Measurements from ENCODE around the gene PCK1.

PCK1 gene

DNA sequence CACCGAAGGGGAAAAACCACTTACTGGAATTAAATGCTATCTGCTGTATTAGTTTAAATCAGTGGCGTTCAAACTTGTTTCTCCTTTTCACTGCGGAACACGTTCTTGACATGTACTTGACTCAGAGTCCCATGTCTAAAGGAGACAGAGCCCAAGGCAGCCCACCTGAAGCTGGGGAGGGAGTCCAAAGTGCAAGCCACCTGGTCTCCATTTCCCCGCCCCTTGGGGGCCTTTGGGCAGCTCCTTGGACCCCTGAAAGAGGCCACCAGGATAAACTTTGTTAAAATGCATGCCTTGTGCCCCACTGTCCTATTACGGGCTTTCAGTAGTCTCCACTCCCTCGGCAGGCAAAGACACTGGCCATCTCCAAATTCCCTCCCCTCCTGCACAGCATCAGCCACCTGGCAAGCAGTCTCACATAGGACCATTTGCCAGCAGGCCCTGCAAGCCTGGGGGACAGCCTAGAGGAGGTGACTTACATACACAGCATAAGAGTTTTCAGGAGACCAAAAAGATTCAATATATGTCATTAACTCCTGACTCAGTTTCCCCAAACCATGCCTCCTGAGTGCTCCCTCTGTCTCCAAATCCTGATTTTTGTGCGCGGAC, 6.7 kb downstream of the PCK1 start:
- H3K4me1 ChIP-seq (ENCODE audit: control insufficient read depth, insufficient read depth, low read length), result no peaks in the 10 kb centered on the region
- no peak overlapping the region for H3K4me3 ChIP-seq (ENCODE audit: low read length)
- H3K36me3 ChIP-seq (ENCODE audit: control insufficient read depth, insufficient read depth, low read length), result peaks cover 5% of the 10 kb centered on the region
- H3K9ac ChIP-seq (ENCODE audit: low read length), result no peak overlapping the region
- H3K27me3 ChIP-seq (ENCODE audit: control insufficient read depth, insufficient read depth, low read length), result no peaks in the 10 kb centered on the region
- no peak overlapping the region for H3K27ac ChIP-seq (ENCODE audit: low read depth, low read length)

DNA sequence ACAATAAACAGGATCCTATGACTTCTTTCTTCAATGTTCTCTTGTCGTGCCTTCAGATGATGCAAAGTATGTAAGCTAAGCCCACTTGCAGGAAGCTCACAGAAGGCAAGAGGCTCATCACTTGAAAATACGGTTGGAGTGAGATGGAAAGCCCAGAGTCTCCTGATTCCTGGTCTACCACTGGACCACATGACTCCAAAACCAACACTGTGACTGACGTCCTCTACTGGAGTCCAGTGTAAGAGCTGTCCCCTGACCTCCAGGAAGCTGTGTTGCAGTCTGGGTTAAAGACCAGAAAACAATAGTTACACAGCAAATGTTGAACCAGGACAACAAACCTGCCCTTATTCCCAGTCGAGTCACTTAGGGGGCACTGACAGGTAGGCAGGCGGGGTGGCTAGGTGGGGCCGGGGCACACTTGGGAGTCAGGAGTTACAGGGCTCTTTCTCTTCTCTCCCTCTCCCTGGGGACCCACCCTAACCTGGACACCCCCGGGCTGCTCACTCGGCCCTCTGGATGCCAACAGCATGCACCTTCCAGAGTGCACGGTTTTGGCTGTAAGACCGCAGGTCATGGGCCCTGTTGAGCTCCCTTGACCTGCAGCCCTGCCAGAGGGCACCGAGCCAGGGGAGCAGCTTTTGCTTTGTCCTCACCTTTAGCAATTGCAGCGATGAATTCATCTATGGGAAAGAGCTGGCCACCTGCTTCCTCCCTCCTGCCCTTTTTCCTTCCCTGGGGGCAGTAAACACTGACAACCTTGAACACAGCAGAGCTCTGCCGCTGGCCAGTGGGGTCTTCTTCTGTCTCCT, 7.4 kb downstream of the PCK1 start:
- Histone ChIP-seq H3K27ac (ENCODE audit: low read depth, low read length) (no peak overlapping the region), H3K4me3 (ENCODE audit: low read length) (no peak overlapping the region), H3K36me3 (ENCODE audit: control insufficient read depth, insufficient read depth, low read length) (peaks cover 5% of the 10 kb centered on the region), H3K27me3 (ENCODE audit: control insufficient read depth, insufficient read depth, low read length) (no peaks in the 10 kb centered on the region), H3K9ac (ENCODE audit: low read length) (no peak overlapping the region), H3K4me1 (ENCODE audit: control insufficient read depth, insufficient read depth, low read length) (no peaks in the 10 kb centered on the region)

DNA sequence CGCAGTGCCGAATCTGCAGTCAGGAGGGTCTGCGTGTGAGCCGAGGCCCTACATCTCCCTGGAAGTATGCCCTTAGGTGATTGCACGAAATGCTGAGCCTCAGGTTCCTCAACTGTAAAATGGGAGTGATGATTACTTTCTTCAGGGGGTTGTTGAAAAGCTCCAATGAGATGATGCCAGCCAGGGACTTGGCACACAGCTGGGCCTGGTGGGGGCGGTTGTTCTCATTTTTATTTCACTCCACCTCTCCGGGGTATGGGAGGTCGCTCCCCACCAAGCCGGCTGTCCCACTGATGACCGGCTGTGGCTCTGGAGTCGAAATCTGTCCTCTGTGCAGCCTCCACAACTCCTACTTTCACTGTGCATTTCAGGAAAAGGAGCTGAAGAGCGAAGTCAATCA, 8.1 kb downstream of the PCK1 start:
- H3K4me1 ChIP-seq (ENCODE audit: control insufficient read depth, insufficient read depth, low read length), result no peaks in the 10 kb centered on the region
- no peak overlapping the region for H3K27ac ChIP-seq (ENCODE audit: low read depth, low read length)
- H3K9ac ChIP-seq (ENCODE audit: low read length), result no peak overlapping the region
- H3K36me3 ChIP-seq (ENCODE audit: control insufficient read depth, insufficient read depth, low read length), result peaks cover 5% of the 10 kb centered on the region
- H3K27me3 ChIP-seq (ENCODE audit: control insufficient read depth, insufficient read depth, low read length), result no peaks in the 10 kb centered on the region
- no peak overlapping the region for H3K4me3 ChIP-seq (ENCODE audit: low read length)

DNA sequence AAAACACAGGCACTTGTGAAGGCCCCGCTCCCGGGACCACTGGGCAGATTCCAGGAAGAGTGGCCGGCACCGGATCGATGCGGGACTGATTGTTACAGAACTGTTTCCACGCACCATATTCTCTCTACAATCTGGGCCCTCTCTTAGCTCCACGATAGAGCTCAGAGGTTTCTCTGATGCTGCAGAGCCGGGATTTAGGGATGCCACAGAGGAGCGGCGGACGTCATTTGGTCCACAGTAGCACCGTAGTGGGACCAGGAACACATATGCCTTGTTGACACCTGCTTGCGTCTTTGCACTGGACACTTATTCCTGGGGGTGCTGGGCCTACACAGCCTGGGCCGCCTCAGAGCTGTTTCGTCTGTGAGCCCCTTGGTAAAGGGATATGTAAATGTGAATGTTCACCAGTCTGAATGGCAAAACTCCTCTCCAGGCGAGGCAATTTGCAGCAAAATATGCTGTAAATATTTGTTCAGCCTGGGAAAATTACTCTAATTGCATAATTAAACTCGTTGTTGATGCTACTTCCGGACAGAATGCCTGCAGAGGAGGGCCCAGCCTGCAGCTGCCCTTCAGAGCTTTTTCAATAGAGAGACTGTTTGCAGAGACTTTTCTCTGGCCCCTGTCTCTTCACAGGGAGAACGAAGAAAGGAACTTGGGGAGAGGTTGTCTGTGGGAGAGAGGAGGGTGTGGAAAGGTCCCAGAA, 9.4 kb downstream of the PCK1 start:
- no peak overlapping the region for H3K27ac ChIP-seq (ENCODE audit: low read depth, low read length)
- H3K9ac ChIP-seq (ENCODE audit: low read length), result no peak overlapping the region
- H3K4me1 ChIP-seq (ENCODE audit: control insufficient read depth, insufficient read depth, low read length), result no peaks in the 10 kb centered on the region
- no peaks in the 10 kb centered on the region for H3K36me3 ChIP-seq (ENCODE audit: control insufficient read depth, insufficient read depth, low read length)
- no peaks in the 10 kb centered on the region for H3K27me3 ChIP-seq (ENCODE audit: control insufficient read depth, insufficient read depth, low read length)
- H3K4me3 ChIP-seq (ENCODE audit: low read length), result no peak overlapping the region

DNA sequence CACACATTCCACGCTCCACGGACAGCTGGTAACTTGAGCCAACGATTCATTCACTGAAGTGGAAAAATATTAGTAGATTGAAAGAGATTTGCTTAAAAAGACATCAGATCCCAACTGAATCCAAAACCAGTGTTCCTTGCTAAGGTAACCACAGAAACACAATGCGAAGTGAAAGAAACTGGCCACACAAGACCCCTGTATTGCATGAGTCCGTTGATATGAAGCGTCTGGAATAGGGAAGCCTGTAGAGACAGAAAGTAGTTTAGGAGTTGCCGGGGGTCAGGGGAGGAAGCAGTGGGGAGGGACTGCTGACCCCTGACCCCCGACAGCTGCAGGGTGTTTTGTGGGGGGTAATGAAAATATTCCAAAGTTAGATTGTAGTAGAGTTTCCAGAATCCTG, 10.0 kb downstream of the PCK1 start:
- Histone ChIP-seq H3K36me3 (ENCODE audit: control insufficient read depth, insufficient read depth, low read length) (no peaks in the 10 kb centered on the region), H3K4me3 (ENCODE audit: low read length) (no peak overlapping the region), H3K4me1 (ENCODE audit: control insufficient read depth, insufficient read depth, low read length) (no peaks in the 10 kb centered on the region), H3K27ac (ENCODE audit: low read depth, low read length) (no peak overlapping the region), H3K27me3 (ENCODE audit: control insufficient read depth, insufficient read depth, low read length) (no peaks in the 10 kb centered on the region), H3K9ac (ENCODE audit: low read length) (no peak overlapping the region)

DNA sequence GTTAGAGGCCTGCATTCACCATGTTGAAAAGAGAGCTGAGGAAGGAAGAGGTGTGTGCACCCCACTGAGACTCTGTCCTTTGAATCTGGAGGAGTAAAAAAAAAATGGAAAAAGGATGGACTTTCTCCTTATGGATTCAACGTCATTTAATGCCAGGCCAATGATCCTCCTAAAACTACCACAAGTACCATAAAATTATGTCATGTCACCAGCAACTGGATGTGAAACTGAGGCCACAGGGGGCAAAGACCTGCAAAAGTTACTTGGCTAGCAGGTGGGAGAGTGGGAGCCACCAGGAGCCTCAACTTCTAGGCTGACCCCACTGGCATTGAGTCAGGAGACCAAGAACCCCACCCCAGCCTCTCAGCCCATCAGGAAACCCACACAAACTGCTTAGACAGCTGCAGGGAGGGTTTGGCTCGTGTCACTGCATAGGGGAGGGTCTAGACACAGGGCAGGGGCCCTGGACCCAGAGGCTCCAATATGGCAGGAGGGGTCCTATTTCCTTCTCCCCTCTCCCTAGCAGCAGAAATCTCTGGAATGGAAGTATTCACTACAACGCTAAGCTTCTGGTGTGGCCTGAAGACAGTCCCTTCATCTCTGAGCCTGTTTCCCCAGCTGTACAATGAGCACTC, 11.0 kb downstream of the PCK1 start:
- Histone ChIP-seq H3K27ac (ENCODE audit: low read depth, low read length) (no peak overlapping the region), H3K4me3 (ENCODE audit: low read length) (no peak overlapping the region), H3K4me1 (ENCODE audit: control insufficient read depth, insufficient read depth, low read length) (no peaks in the 10 kb centered on the region), H3K27me3 (ENCODE audit: control insufficient read depth, insufficient read depth, low read length) (no peaks in the 10 kb centered on the region), H3K9ac (ENCODE audit: low read length) (no peak overlapping the region), H3K36me3 (ENCODE audit: control insufficient read depth, insufficient read depth, low read length) (no peaks in the 10 kb centered on the region)

DNA sequence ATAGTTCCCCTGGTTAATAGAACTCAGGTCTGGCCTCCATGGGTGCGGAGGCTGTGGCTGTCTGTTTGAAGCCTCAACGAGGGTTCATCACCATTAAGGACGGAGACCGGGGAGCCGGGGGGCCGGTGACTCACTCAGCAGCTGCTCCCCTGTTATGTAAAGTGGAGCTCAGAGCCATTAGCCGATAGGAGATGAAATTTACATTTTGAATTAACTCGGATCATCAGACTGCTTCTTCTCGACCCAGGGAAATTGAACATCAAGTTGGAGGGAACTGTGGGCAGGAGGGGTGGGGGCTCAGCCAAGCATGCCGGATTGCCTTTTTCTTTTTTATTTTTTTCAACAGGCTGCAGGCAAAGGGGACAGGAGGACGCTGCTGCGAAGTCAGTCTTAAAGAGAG, 12.3 kb downstream of the PCK1 start:
- H3K36me3 ChIP-seq (ENCODE audit: control insufficient read depth, insufficient read depth, low read length), result no peaks in the 10 kb centered on the region
- no peaks in the 10 kb centered on the region for H3K27me3 ChIP-seq (ENCODE audit: control insufficient read depth, insufficient read depth, low read length)
- H3K4me3 ChIP-seq (ENCODE audit: low read length), result no peak overlapping the region
- no peak overlapping the region for H3K27ac ChIP-seq (ENCODE audit: low read depth, low read length)
- no peak overlapping the region for H3K9ac ChIP-seq (ENCODE audit: low read length)
- H3K4me1 ChIP-seq (ENCODE audit: control insufficient read depth, insufficient read depth, low read length), result no peaks in the 10 kb centered on the region

DNA sequence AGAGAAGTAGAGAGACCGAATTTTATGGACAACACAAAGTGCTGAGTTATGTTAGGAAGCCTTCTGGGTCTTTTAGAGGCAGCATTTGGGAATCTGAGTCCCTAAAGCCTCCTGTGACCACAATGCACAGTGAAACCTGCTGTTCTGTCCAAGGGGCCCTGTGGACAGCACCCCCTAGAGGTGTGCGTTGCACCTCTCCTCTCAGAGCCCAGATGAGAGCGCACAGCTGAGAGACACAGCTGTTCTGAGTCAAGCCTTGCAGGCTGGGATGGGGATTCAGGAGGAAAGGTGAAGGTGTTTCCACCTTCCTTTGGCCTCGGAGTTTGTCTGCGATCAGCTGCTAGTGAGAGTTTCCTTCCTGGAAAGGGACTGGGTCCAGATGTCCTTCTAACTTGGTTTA, 13.0 kb downstream of the PCK1 start:
- no peaks in the 10 kb centered on the region for H3K4me1 ChIP-seq (ENCODE audit: control insufficient read depth, insufficient read depth, low read length)
- H3K36me3 ChIP-seq (ENCODE audit: control insufficient read depth, insufficient read depth, low read length), result no peaks in the 10 kb centered on the region
- no peak overlapping the region for H3K4me3 ChIP-seq (ENCODE audit: low read length)
- no peak overlapping the region for H3K27ac ChIP-seq (ENCODE audit: low read depth, low read length)
- no peaks in the 10 kb centered on the region for H3K27me3 ChIP-seq (ENCODE audit: control insufficient read depth, insufficient read depth, low read length)
- no peak overlapping the region for H3K9ac ChIP-seq (ENCODE audit: low read length)

DNA sequence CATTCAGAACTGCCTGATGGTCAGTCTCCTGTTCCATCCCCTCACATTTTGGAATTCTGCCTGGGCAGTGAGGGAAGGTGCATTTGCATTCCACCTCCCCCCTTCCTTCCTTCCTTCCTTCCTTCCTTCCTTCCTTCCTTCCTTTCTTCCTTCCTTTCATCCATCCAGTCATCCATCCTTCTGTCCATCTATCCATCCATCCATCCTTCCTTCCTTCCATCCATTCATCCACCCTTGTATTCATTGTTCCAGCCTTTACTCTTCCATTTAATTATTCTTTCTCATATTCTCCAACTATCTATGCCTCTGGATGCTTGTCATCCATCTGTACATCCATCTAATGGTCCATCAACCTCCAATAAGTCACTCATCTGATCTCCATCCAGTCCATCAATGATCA, 14.0 kb downstream of the PCK1 start:
- Histone ChIP-seq H3K27me3 (ENCODE audit: control insufficient read depth, insufficient read depth, low read length) (no peaks in the 10 kb centered on the region), H3K9ac (ENCODE audit: low read length) (no peak overlapping the region), H3K4me3 (ENCODE audit: low read length) (no peak overlapping the region), H3K36me3 (ENCODE audit: control insufficient read depth, insufficient read depth, low read length) (no peaks in the 10 kb centered on the region), H3K27ac (ENCODE audit: low read depth, low read length) (no peak overlapping the region), H3K4me1 (ENCODE audit: control insufficient read depth, insufficient read depth, low read length) (peaks cover 5% of the 10 kb centered on the region)

DNA sequence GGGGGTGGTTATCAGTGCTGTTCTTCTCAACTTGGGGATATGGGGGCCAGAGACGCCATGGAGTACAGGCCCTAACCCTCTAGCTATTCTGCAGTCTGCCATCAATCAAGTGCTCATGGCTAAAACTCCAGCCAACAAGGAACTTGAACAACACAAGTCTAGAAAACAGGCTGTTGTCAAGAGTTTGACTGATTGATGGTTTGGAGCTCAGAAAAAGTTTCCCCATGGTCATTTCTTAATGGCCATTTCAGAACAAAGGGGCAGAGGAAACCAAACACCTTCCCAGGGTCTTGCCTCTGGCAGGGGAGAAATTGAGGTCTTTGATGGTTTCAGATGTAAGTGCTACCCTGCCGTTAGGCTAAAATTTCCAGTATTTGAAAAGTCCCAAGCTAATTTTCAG, 15.1 kb downstream of the PCK1 start:
- Histone ChIP-seq H3K4me1 (ENCODE audit: control insufficient read depth, insufficient read depth, low read length) (peaks cover 15% of the 10 kb centered on the region), H3K27me3 (ENCODE audit: control insufficient read depth, insufficient read depth, low read length) (no peaks in the 10 kb centered on the region), H3K27ac (ENCODE audit: low read depth, low read length) (no peak overlapping the region), H3K9ac (ENCODE audit: low read length) (no peak overlapping the region), H3K36me3 (ENCODE audit: control insufficient read depth, insufficient read depth, low read length) (no peaks in the 10 kb centered on the region), H3K4me3 (ENCODE audit: low read length) (no peak overlapping the region)

DNA sequence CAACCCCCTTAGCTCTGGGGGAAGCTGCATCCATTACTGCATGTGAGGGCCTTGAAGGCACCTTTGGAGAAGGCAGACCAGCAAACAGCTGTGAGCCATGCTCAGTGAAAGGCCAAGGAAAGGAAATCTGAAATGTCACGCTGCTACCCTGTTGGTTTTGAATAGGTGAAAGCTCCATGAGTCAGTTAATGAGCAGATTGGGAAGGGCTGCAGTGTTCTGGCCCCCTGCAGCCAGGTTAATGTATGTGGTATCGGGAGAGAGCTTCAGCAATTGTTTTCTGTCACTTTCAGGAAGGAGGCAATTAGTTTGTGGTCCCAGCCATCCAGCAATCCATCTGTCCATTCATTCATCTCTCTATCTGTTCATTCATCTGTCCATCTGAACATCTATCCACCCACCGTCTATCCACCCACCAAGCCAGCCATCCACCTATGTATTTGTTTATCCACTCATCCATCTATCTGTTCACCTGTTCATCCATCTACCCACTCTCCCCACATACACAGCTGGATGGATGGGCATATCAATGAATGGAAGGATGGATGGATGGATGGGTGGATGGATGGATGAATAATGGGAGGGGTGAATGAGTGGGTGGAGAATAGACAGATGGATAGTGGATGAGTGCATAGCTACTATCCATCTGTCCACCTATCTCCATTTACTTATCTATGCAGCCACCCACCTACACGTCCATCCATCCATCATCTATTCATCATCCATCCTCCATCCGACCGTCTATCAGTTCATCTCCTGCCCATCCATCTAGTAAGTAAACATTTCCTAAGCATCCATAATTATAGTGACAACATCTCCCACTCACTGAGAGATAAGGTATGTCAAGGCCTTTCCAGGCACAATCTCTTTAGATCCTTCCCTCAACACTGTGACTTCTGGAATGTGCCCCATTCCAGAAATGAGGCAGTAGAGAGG, 16.0 kb downstream of the PCK1 start:
- H3K4me1 ChIP-seq (ENCODE audit: control insufficient read depth, insufficient read depth, low read length), result peaks cover 23% of the 10 kb centered on the region
- no peak overlapping the region for H3K4me3 ChIP-seq (ENCODE audit: low read length)
- H3K36me3 ChIP-seq (ENCODE audit: control insufficient read depth, insufficient read depth, low read length), result no peaks in the 10 kb centered on the region
- no peak overlapping the region for H3K9ac ChIP-seq (ENCODE audit: low read length)
- no peaks in the 10 kb centered on the region for H3K27me3 ChIP-seq (ENCODE audit: control insufficient read depth, insufficient read depth, low read length)
- H3K27ac ChIP-seq (ENCODE audit: low read depth, low read length), result no peak overlapping the region
